KBM-7 (cell line): ENCODE measurements around the gene CDH4.

Source experiments
- DNase-seq: peaks from one replicate; pipeline ENCODE4 v3.0.0-alpha.2; 2015
- in situ Hi-C: fragments of 300-500 bp; cut with MboI; formaldehyde crosslinking; loops from 2 replicates; pipeline ENCODE4 v1.14.3; 2020; ENCODE audit warnings: low sequenced_read_pairs, low pct_unique_long_range_greater_than_20kb, mixed read lengths

The CDH4 gene

DNA sequence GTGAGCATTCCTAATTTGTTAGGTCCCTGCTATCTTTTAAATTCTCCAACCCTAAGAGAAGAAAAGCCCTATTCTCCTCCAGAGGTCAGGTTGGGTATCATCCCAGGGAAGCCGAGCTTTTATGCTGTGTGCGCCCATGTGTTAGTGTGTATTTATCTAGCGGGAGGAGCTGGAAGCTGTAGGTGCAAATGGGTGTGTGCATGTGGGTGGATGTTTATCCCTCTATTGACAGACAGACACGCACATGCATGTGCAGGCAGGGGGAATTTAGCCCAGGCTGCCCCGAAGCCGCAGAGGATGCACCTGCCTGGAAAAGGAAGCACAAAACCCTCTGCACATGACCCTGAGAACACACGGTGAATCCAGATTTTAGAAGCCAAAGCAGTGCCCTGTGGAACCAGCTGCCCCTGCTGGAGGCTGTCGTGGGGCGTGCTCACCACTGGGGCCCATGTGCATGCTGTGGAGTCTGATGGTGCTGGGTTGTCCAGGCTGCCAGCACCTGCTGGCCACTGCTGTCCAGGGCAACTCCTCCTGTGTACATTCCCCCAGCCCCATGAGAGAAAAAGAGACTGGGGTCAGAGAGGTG lies 416.1 kb downstream of the CDH4 start:
- in situ Hi-C loops: no loop called here
- DNase-seq: no peak

- DNase-seq: no peak
- in situ Hi-C loops: no loop called here
These were observed 416.9 kb downstream of the CDH4 start for GRCh38 chr20:61668771-61669503.

GRCh38 chr20:61670274-61670673 lies 418.2 kb downstream of the CDH4 start:
- DNase-seq: no peak
- in situ Hi-C loops: no loop called here

DNA sequence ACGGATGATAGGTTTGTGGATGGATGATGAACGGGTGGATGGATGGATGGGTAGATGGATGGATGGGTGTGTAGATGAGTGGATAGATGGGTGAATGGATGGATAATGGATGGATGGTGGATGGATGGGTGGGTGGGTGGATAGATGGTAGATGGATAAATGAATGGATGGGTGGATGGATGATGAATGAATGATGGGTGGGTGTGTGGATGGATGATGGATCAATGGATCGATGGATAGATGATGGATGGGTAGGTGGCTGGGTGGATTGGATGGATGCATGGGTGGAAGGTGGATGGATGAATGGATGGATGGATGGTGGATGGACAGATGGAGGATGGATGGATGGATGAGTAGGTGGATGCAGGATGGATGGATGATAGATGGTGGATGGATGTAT lies 419.5 kb downstream of the CDH4 start:
- no peak for DNase-seq
- in situ Hi-C loops: no loop called here

DNA sequence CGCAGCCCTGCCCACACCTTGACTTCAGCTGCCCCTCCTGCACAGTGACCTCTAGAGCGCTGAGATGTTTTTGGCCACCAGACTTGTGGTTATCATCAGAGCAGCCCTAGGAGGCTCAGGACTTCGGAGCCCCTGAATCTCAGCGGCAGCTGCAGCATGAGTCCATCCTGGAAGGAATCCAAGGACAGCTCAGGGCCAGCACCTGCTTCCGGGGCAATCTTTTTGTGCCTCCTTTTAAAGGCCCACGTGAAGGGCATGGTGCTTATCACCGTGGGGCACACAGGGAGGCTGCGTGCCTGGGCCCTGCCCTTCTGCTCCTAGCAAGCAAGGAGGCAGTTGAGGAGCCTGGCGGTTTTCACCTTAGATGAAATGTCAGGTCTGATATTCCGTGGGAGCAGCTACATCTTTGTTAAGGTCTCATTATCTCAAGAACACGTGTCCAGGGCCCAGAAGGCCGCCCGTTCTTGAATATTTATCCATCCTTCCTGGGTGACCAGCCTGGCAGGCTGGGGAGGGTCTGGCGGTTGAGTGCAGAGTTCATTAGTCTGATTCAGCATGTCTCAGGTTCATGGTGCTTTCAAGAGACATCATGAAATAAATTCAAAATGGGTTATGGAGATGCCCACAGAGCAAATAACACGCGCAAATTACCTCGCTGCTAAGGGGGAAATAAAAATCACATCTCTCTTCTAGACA lies 421.2 kb downstream of the CDH4 start:
- in situ Hi-C loops: no loop called here
- no peak for DNase-seq

DNA sequence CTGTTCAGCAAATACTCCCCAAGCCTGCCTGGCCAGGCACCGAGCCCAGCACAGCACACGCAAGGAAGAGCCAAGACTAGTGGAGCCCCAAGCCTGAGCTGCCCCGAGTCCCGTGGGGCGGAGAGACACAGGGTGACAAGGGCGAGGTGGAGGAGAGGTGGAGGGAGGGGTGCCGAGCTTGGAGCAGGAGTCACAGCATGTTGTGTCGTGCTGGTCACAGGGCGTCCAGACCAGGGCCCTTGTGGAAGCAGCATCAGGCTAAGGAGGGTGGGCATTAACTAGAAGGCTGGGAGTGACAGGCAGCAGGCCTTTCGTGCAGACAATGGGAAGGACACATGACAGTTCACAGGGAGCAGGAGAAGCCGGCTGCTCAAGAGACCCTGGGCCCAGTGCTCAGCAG lies 422.1 kb downstream of the CDH4 start:
- no peak for DNase-seq
- in situ Hi-C loops: no loop called here

- in situ Hi-C loops: no loop called here
- no peak for DNase-seq
These were observed 422.6 kb downstream of the CDH4 start for GRCh38 chr20:61674688-61675087.

GRCh38 chr20:61677928-61678327 lies 425.9 kb downstream of the CDH4 start:
- in situ Hi-C loops: no loop called here
- DNase-seq: no peak

- DNase-seq: no peak
- in situ Hi-C loops: no loop called here
These were observed 426.4 kb downstream of the CDH4 start for GRCh38 chr20:61678437-61678836.

GRCh38 chr20:61679473-61679872 lies 427.4 kb downstream of the CDH4 start:
- DNase-seq: no peak
- in situ Hi-C loops: no loop called here

DNA sequence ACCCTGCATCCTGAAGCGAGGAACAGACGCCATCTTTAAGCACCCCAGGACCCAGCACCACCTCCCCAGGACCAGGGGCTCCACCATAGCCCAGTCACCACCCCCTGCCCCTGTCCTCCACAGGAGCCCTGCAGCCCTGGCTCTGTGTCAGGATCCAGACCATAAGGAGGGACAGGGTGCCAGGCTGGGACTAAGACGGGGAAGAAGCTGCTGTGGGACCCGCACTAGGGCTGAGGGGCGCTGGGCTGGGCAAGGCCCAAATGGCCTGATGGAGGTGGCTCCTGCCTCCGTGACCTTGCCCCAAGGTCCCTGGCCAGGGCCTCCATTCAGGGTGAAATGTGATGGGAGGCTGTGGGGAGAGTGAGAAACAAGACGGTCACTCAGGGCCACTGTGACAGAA lies 428.0 kb downstream of the CDH4 start:
- in situ Hi-C loops: no loop called here
- DNase-seq: no peak

DNA sequence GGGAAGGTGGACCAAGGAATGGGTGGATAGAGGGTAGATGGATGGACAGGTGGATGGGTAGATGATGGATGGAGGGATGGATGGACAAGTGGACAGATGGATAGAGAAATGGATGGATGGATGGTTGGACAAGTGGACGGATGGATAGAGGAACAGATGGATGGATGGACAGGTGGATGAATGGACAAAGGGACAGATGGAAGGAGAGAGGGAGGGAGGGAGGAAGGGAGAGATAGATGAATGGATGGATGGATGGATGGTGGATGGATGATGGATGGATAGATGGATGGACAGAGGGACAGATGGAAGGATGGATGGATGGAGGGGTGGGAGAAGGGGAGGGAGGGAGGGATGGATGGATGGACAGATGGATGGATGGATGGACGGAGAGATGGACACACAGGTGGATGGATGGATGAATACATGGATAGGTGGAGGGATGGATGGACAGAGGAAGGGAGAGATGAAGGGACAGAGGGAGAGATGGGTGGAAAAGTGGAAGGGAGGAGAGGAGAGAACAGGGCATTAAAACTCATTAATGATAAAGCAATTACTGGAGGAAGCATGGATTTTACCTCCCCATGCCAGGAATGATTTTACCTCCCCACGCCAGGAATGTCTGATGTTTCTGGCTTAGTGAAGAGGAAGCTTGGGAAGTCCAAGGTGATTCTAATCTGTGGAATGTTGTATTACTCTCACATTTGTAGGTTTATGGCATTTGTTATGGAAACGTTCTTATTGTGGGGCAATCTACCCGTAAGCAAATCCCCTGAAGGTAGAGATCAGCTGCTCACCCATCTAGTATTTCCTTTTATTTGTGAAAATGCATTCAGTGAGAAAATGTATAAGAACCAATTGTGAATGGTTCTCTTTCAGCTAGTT lies 430.3 kb downstream of the CDH4 start:
- DNase-seq: no peak
- in situ Hi-C loops: no loop called here

- in situ Hi-C loops: no loop called here
- DNase-seq: no peak
These were observed 431.1 kb downstream of the CDH4 start for GRCh38 chr20:61682996-61683681.

GRCh38 chr20:61683721-61684120 lies 431.7 kb downstream of the CDH4 start:
- in situ Hi-C loops: no loop called here
- DNase-seq: no peak

DNA sequence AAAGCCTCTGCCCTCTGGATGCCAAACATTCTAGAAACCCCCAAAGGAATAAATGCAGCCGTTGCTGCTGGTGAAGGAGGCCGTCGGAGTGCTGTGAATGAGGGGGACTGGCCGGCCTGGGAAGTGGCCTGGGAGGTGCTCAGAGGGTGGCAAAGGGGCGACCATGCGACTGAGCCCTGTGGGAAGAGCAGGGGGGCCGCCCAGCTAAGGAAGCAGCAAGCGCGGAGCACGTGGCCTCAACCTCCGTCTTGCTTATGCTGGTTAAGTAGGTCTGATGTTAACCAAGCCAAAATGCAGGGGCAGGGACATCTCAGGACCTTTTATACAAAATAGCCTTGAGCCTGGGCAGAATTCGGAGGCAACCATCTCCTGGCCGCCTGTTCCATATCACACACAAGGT lies 432.1 kb downstream of the CDH4 start:
- in situ Hi-C loops: no loop called here
- DNase-seq: no peak

- DNase-seq: no peak
- in situ Hi-C loops: no loop called here
These were observed 432.6 kb downstream of the CDH4 start for GRCh38 chr20:61684583-61685235.

DNA sequence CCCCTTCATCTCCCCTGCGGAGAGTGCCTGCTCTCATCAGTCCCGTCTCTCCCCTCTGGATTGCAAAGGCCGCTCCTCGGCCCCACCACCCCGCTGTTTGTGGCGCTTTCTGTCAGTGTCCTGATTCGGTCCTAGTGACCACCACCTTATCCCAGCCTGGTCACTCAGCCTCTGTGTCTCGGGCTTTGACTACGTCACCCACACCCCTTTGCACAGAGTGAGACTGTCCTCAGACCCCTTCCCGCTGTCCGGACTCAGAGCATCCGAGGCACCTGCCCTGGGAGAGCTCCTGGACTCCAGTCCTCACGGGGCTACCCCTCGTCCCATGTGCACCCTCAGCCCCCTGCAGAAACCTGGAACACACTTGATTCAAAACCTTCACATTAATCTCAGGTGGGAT lies 433.4 kb downstream of the CDH4 start:
- DNase-seq: no peak
- in situ Hi-C loops: no loop called here

DNA sequence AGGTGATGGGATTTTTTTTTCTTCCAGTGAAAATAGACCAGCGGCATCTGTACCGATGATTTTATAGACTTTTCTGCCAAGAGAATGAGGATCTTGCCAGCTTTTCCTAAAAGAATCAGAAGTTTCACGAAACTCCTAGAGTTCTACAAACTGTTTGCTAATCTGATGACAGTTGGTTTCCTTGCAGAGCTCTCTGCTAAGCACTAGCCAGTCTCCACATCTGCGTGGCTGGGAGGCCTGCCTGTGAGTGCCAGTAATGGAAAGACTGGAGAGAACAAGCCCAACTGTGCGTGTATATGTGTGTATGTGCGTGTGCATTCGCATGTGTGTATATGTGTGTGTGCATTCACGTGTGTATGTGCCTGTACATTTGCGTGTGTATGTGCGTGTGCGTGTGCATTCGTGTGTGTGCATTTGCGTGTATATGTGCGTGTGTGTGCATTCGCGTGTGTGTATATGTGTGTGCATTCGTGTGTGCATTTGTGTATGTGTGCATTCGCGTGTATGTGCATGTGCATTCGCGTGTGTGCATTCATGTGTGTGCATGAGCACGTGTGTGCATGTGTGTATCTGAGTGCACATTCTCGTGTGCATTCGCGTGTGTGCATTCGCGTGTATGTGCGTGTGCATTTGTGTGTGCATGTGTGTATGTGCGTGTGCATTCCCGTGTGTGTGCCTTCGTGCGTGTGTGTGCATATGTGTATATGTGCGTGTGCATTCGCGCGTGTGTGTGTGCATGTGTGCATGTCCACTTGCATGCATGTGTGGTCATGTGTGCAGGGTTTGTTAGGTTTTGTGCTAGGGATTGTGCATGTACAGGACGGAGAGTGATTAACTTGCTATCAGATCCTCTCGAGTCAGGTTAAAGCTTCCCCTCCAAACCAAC lies 434.2 kb downstream of the CDH4 start:
- no peak for DNase-seq
- in situ Hi-C loops: no loop called here
